ENCODE measurements around the gene NFIB.

DNA sequence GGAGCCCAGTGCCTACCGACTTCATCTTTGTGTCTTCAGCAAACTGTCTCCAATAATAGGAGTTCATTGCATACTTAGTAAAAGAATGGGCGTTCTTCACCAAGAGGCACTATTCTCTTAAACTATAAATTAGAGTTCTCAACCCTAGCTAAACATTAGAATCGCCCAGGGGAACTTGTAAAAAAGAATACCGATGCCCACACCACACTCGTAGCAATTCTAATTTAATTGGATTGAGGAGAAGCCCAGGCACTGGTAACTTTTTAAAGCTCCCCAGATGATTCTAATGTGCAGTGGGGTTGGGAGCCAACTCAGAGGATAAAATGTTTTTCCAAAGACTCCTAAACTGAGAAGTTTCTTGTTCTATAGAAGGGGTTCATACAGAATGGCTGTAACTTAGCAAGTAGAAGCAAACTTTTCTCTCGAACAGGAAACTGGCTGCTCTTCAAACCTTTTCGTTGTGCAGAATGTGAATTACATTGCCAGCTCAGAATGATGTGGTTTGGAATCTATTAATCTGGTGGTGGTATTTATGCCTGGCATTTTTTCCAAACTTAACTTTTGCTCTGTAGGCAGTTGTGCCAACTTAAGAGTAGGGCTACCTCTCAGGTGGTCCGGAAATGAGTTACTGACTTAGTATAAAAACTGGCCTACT is 26.4 kb upstream of the NFIB start:
- TF ChIP-seq POLR2A (IDR thresholded peaks at IDR 0.05; ENCODE audit: low read depth, low read length) (no peak), MAFK (IDR thresholded peaks at IDR 0.05; ENCODE audit: low read depth, low read length) (no peak), NFE2L2 (IDR thresholded peaks at IDR 0.05; ENCODE audit: low read depth, low read length) (no peak), RCOR1 (IDR thresholded peaks at IDR 0.05; ENCODE audit: insufficient replicate concordance, low read length) (no peak), MXI1 (IDR thresholded peaks at IDR 0.05; ENCODE audit: borderline replicate concordance, low read depth, low read length) (no peak), BHLHE40 (IDR thresholded peaks at IDR 0.05; ENCODE audit: low read depth, low read length) (no peak), CHD1 (IDR thresholded peaks at IDR 0.05; ENCODE audit: low read depth, low read length) (no peak)
- TF ChIP-seq, protein P1, sequence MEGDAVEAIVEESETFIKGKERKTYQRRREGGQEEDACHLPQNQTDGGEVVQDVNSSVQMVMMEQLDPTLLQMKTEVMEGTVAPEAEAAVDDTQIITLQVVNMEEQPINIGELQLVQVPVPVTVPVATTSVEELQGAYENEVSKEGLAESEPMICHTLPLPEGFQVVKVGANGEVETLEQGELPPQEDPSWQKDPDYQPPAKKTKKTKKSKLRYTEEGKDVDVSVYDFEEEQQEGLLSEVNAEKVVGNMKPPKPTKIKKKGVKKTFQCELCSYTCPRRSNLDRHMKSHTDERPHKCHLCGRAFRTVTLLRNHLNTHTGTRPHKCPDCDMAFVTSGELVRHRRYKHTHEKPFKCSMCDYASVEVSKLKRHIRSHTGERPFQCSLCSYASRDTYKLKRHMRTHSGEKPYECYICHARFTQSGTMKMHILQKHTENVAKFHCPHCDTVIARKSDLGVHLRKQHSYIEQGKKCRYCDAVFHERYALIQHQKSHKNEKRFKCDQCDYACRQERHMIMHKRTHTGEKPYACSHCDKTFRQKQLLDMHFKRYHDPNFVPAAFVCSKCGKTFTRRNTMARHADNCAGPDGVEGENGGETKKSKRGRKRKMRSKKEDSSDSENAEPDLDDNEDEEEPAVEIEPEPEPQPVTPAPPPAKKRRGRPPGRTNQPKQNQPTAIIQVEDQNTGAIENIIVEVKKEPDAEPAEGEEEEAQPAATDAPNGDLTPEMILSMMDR (conservative IDR thresholded peaks at IDR 0.05; ENCODE audit: low read depth, low read length) = no peak
- TF ChIP-seq, protein P2, sequence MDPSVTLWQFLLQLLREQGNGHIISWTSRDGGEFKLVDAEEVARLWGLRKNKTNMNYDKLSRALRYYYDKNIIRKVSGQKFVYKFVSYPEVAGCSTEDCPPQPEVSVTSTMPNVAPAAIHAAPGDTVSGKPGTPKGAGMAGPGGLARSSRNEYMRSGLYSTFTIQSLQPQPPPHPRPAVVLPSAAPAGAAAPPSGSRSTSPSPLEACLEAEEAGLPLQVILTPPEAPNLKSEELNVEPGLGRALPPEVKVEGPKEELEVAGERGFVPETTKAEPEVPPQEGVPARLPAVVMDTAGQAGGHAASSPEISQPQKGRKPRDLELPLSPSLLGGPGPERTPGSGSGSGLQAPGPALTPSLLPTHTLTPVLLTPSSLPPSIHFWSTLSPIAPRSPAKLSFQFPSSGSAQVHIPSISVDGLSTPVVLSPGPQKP (IDR thresholded peaks at IDR 0.05; ENCODE audit: borderline replicate concordance, low read depth, low read length) = no peak
